Osteocyte (in vitro differentiated cells): ENCODE data around the gene WDR48. TPM values are rescaled to one million over a fixed set of nuclear protein-coding genes. Genes with fewer than 3 reads are reported as not detected.

Experiments used
- DNase-seq: peaks from one replicate; pipeline ENCODE4 v3.0.0; 2021; ENCODE audit warnings: mixed read lengths; ENCODE audit not compliant: unreplicated experiment; ENCODE audit errors: extremely low spot score
- H3K27ac Mint-ChIP-seq: one replicate; pipeline ENCODE4 v1.8.0; 2021; ENCODE audit warnings: mild to moderate bottlenecking, mixed read lengths; ENCODE audit not compliant: unreplicated experiment
- H3K27me3 Mint-ChIP-seq: one replicate; pipeline ENCODE4 v1.8.0; 2021; ENCODE audit warnings: mixed read lengths; ENCODE audit not compliant: unreplicated experiment
- H3K36me3 Mint-ChIP-seq: one replicate; pipeline ENCODE4 v1.8.0; 2021; ENCODE audit warnings: mixed read lengths; ENCODE audit not compliant: unreplicated experiment
- H3K4me1 Mint-ChIP-seq: one replicate; pipeline ENCODE4 v1.8.0; 2021; ENCODE audit warnings: mixed read lengths; ENCODE audit not compliant: unreplicated experiment
- H3K4me3 Mint-ChIP-seq: one replicate; pipeline ENCODE4 v1.8.0; 2021; ENCODE audit warnings: mild to moderate bottlenecking, moderate library complexity, mixed read lengths; ENCODE audit not compliant: unreplicated experiment
- H3K9me3 Mint-ChIP-seq: one replicate; pipeline ENCODE4 v1.8.0; 2021; ENCODE audit warnings: mixed read lengths; ENCODE audit not compliant: unreplicated experiment
- CTCF ChIP-seq: fragments of 200-600 bp; sonication (generic); IDR thresholded peaks from 2 replicates; pipeline ENCODE4 v1.5.0; 2021; ENCODE audit warnings: antibody characterized with exemption, mild to moderate bottlenecking, moderate library complexity
- total RNA-seq: library from RNA; stranded (reverse); gene quantifications from 2 replicates; pipeline ENCODE4 v1.2.1, GENCODE V29; 2021

Gene WDR48
- total RNA-seq, 1 donor from 2014 or later, result 45.4 TPM

GRCh38 chr3:39125841-39126500 lies 74.2 kb downstream of the WDR48 start:
- peaks cover 26% of the 10 kb centered on the region for H3K4me1 Mint-ChIP-seq
- DNase-seq, result no peak

GRCh38 chr3:39126532-39127071 lies 74.8 kb downstream of the WDR48 start:
- Mint-ChIP-seq H3K36me3 (peaks cover 2% of the 10 kb centered on the region), H3K4me1 (peaks cover 26% of the 10 kb centered on the region)

More at GRCh38 chr3:39125841-39126500, 74.2 kb downstream of the WDR48 start:
- Mint-ChIP-seq H3K9me3 (no peaks in the 10 kb centered on the region), H3K27ac (no peak overlapping the region), H3K27me3 (no peaks in the 10 kb centered on the region), H3K36me3 (peaks cover 2% of the 10 kb centered on the region), H3K4me3 (no peak overlapping the region)
- no peak for TF ChIP-seq CTCF

GRCh38 chr3:39127269-39127907 lies 75.6 kb downstream of the WDR48 start:
- H3K27me3 Mint-ChIP-seq, result no peaks in the 10 kb centered on the region
- no peak overlapping the region for H3K4me3 Mint-ChIP-seq
- DNase-seq, result no peak
- no peaks in the 10 kb centered on the region for H3K9me3 Mint-ChIP-seq
- H3K4me1 Mint-ChIP-seq, result peaks cover 26% of the 10 kb centered on the region
- H3K27ac Mint-ChIP-seq, result no peak overlapping the region
- H3K36me3 Mint-ChIP-seq, result peaks cover 2% of the 10 kb centered on the region
- TF ChIP-seq CTCF, result no peak

More at GRCh38 chr3:39126532-39127071, 74.8 kb downstream of the WDR48 start:
- no peak overlapping the region for H3K27ac Mint-ChIP-seq
- no peaks in the 10 kb centered on the region for H3K9me3 Mint-ChIP-seq
- TF ChIP-seq CTCF, result peak; percentile 59
- no peak overlapping the region for H3K4me3 Mint-ChIP-seq
- no peaks in the 10 kb centered on the region for H3K27me3 Mint-ChIP-seq
- DNase-seq, result no peak

GRCh38 chr3:39127908-39128304 lies 76.1 kb downstream of the WDR48 start:
- Mint-ChIP-seq H3K27ac (no peak overlapping the region), H3K27me3 (no peaks in the 10 kb centered on the region), H3K4me1 (peaks cover 26% of the 10 kb centered on the region), H3K36me3 (peaks cover 2% of the 10 kb centered on the region), H3K9me3 (no peaks in the 10 kb centered on the region), H3K4me3 (no peak overlapping the region)
- no peak for TF ChIP-seq CTCF
- no peak for DNase-seq

GRCh38 chr3:39128951-39129350 lies 77.1 kb downstream of the WDR48 start:
- no peak for DNase-seq
- TF ChIP-seq CTCF, result no peak
- no peak overlapping the region for H3K27ac Mint-ChIP-seq
- no peaks in the 10 kb centered on the region for H3K27me3 Mint-ChIP-seq
- no peaks in the 10 kb centered on the region for H3K9me3 Mint-ChIP-seq
- H3K4me3 Mint-ChIP-seq, result no peak overlapping the region
- H3K4me1 Mint-ChIP-seq, result peaks cover 26% of the 10 kb centered on the region
- H3K36me3 Mint-ChIP-seq, result peaks cover 4% of the 10 kb centered on the region
